T-helper 1 cell treated with Interleukin-12 subunit alpha and Interleukin-12 subunit beta and Interleukin-4 antibody, amounts not matched to agents 30 μg/mL and 1 μg/mL, for 36 hours (primary cell): ENCODE results near the gene NLGN2.

Experiments
- H3K27ac Mint-ChIP-seq: one replicate; pipeline ENCODE4 v1.8.0; 2021; ENCODE audit warnings: mild to moderate bottlenecking, mixed read lengths
- H3K27me3 Mint-ChIP-seq: one replicate; pipeline ENCODE4 v1.8.0; 2021; ENCODE audit warnings: low read depth, mixed read lengths
- H3K36me3 Mint-ChIP-seq: one replicate; pipeline ENCODE4 v1.8.0; 2021; ENCODE audit warnings: low read depth, mixed read lengths
- H3K4me1 Mint-ChIP-seq: one replicate; pipeline ENCODE4 v1.8.0; 2021; ENCODE audit warnings: low read depth, mixed read lengths
- H3K4me3 Mint-ChIP-seq: one replicate; pipeline ENCODE4 v1.8.0; 2021; ENCODE audit warnings: mild to moderate bottlenecking, moderate library complexity, mixed read lengths
- H3K9me3 Mint-ChIP-seq: one replicate; pipeline ENCODE4 v1.8.0; 2021; ENCODE audit warnings: mixed read lengths

The NLGN2 gene

GRCh38 chr17:7467498-7467897, 59.9 kb downstream of the NLGN2 start:
- Mint-ChIP-seq H3K27ac (no peak overlapping the region), H3K9me3 (no peaks in the 10 kb centered on the region), H3K27me3 (no peaks in the 10 kb centered on the region), H3K4me3 (no peak overlapping the region), H3K36me3 (peaks cover 12% of the 10 kb centered on the region), H3K4me1 (peaks cover 8% of the 10 kb centered on the region)

GRCh38 chr17:7468290-7468689, 60.6 kb downstream of the NLGN2 start:
- no peak overlapping the region for H3K27ac Mint-ChIP-seq
- peaks cover 10% of the 10 kb centered on the region for H3K36me3 Mint-ChIP-seq
- H3K4me3 Mint-ChIP-seq, result no peak overlapping the region
- H3K9me3 Mint-ChIP-seq, result no peaks in the 10 kb centered on the region
- H3K27me3 Mint-ChIP-seq, result no peaks in the 10 kb centered on the region
- peaks cover 8% of the 10 kb centered on the region for H3K4me1 Mint-ChIP-seq

DNA sequence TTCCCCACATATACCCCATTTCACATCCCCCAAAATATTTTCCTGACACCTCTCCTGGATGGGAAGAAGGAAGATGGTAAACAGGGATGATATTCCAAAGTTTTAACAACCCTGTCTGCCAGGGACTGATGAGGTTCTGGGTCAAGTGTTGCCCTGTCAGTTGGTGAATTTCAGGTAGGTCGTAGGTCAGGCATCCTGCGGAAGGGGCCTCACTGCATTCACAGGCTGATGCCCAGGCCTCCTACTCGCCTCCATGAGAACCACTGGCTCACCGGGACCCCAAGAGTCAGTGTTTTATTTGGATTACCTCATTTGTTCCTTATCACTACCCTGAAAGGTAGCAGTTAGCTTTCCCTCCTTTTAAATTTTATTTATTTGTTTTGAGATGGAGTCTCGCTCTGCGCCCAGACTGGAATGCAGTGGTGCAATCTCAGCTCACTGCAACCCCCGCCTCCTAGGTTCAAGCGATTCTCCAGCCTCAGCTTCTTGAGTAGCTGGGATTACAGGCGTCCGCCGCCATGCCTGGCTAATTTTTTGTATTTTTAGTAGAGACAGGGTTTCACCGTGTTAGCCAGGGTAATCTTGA, 61.3 kb downstream of the NLGN2 start:
- no peaks in the 10 kb centered on the region for H3K27me3 Mint-ChIP-seq
- H3K27ac Mint-ChIP-seq, result no peak overlapping the region
- H3K9me3 Mint-ChIP-seq, result no peaks in the 10 kb centered on the region
- peaks cover 8% of the 10 kb centered on the region for H3K4me1 Mint-ChIP-seq
- H3K36me3 Mint-ChIP-seq, result peaks cover 10% of the 10 kb centered on the region
- no peak overlapping the region for H3K4me3 Mint-ChIP-seq
